DOHH2 (cell line): Measurements from ENCODE around the gene DNASE1L1.

Experiments
- H3F3A ChIP-seq: fragments of 200-600 bp; sonication (generic), shearing (Covaris generic); 2 replicates; pipeline ENCODE4 v1.6.0; 2016; ENCODE audit warnings: antibody characterized with exemption, mild to moderate bottlenecking; ENCODE audit not compliant: control insufficient read depth, insufficient read depth
- H3K27ac ChIP-seq: fragments of 200-600 bp; sonication (generic); 2 replicates; pipeline ENCODE4 v1.5.1; 2014; ENCODE audit warnings: low read depth, mild to moderate bottlenecking, low read length, moderate library complexity
- H3K27me3 ChIP-seq: fragments of 200-600 bp; sonication (generic); 2 replicates; pipeline ENCODE4 v1.6.1; 2014; ENCODE audit warnings: mild to moderate bottlenecking, low read length, mixed read lengths; ENCODE audit not compliant: control insufficient read depth
- H3K36me3 ChIP-seq: fragments of 200-600 bp; sonication (generic); 2 replicates; pipeline ENCODE4 v1.6.1; 2014; ENCODE audit warnings: mild to moderate bottlenecking, low read length, moderate library complexity, mixed read lengths; ENCODE audit not compliant: control insufficient read depth
- H3K4me1 ChIP-seq: fragments of 200-600 bp; sonication (generic); 2 replicates; pipeline ENCODE4 v1.6.1; 2014; ENCODE audit warnings: mild to moderate bottlenecking, low read length, mixed read lengths; ENCODE audit not compliant: control insufficient read depth
- H3K4me2 ChIP-seq: fragments of 200-600 bp; sonication (generic); 2 replicates; pipeline ENCODE4 v1.6.0; 2014; ENCODE audit warnings: mild to moderate bottlenecking, low read length, moderate library complexity
- H3K4me3 ChIP-seq: fragments of 200-600 bp; sonication (generic); 2 replicates; pipeline ENCODE4 v1.5.1; 2014; ENCODE audit warnings: mild to moderate bottlenecking, low read length, mixed read lengths
- H3K79me2 ChIP-seq: fragments of 200-600 bp; sonication (generic); 2 replicates; pipeline ENCODE4 v1.6.1; 2014; ENCODE audit warnings: mild to moderate bottlenecking, low read length, mixed read lengths; ENCODE audit not compliant: control insufficient read depth
- H3K9me2 ChIP-seq: fragments of 200-600 bp; sonication (generic); replicated peaks from 2 replicates; pipeline ENCODE4 v1.6.1; 2014; ENCODE audit warnings: mild to moderate bottlenecking, low read length, mixed read lengths; ENCODE audit not compliant: control insufficient read depth
- H3K9me3 ChIP-seq: fragments of 200-600 bp; sonication (generic); 2 replicates; pipeline ENCODE4 v1.6.1; 2014; ENCODE audit warnings: antibody characterized with exemption, low read length, mixed read lengths; ENCODE audit not compliant: control insufficient read depth, insufficient read depth
- H4K20me1 ChIP-seq: fragments of 200-600 bp; sonication (generic); 2 replicates; pipeline ENCODE4 v1.6.0; 2014; ENCODE audit warnings: low read depth, mild to moderate bottlenecking, antibody characterized with exemption, low read length, moderate library complexity; ENCODE audit not compliant: control insufficient read depth, insufficient read depth
- EZH2phosphoT487 ChIP-seq: fragments of 200-600 bp; sonication (generic); IDR thresholded peaks from 2 replicates; pipeline ENCODE4 v1.6.1; 2017; ENCODE audit warnings: borderline replicate concordance, mild to moderate bottlenecking, antibody characterized with exemption, low read length, moderate library complexity, mixed read lengths
- TF ChIP-seq, protein P1 (sequence below): fragments of 200-600 bp; sonication (generic); IDR thresholded peaks from one replicate; pipeline ENCODE4 v1.5.1; 2014; ENCODE audit warnings: antibody characterized with exemption, mild to moderate bottlenecking, low read depth, low read length; ENCODE audit not compliant: poor library complexity, severe bottlenecking

The DNASE1L1 gene

DNA sequence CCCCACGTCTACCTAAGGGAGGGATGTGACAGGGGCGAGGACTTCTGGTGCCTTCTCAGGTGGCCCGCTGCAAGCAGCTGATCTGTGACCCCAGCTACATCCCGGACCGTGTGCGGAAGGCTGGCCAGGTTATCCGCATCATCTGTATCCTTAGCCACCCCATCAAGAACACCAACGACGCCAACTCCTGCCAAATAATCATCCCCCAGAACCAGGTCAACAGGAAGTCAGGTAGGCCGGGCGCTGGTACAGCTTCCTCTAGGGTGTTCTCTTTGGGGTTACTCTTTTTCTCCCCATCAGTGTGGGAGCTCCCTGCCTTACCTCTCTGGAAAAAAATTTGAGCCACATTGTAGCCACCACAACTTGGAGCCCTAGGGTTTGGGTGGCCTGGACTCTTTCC lies 32.5 kb upstream of the DNASE1L1 start:
- Histone ChIP-seq H3K27ac (no peak overlapping the region), H3K4me1 (peaks cover 22% of the 10 kb centered on the region), H3K4me2 (no peak overlapping the region), H3F3A (peaks cover 2% of the 10 kb centered on the region; the same call in 1 of the 2 replicates), H3K9me3 (no peaks in the 10 kb centered on the region), H3K4me3 (no peak overlapping the region), H4K20me1 (no peaks in the 10 kb centered on the region), H3K9me2 (no peaks in the 10 kb centered on the region), H3K27me3 (no peaks in the 10 kb centered on the region), H3K36me3 (peaks cover 14% of the 10 kb centered on the region), H3K79me2 (peaks cover 23% of the 10 kb centered on the region)
- TF ChIP-seq, protein P1, sequence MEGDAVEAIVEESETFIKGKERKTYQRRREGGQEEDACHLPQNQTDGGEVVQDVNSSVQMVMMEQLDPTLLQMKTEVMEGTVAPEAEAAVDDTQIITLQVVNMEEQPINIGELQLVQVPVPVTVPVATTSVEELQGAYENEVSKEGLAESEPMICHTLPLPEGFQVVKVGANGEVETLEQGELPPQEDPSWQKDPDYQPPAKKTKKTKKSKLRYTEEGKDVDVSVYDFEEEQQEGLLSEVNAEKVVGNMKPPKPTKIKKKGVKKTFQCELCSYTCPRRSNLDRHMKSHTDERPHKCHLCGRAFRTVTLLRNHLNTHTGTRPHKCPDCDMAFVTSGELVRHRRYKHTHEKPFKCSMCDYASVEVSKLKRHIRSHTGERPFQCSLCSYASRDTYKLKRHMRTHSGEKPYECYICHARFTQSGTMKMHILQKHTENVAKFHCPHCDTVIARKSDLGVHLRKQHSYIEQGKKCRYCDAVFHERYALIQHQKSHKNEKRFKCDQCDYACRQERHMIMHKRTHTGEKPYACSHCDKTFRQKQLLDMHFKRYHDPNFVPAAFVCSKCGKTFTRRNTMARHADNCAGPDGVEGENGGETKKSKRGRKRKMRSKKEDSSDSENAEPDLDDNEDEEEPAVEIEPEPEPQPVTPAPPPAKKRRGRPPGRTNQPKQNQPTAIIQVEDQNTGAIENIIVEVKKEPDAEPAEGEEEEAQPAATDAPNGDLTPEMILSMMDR = no peak

DNA sequence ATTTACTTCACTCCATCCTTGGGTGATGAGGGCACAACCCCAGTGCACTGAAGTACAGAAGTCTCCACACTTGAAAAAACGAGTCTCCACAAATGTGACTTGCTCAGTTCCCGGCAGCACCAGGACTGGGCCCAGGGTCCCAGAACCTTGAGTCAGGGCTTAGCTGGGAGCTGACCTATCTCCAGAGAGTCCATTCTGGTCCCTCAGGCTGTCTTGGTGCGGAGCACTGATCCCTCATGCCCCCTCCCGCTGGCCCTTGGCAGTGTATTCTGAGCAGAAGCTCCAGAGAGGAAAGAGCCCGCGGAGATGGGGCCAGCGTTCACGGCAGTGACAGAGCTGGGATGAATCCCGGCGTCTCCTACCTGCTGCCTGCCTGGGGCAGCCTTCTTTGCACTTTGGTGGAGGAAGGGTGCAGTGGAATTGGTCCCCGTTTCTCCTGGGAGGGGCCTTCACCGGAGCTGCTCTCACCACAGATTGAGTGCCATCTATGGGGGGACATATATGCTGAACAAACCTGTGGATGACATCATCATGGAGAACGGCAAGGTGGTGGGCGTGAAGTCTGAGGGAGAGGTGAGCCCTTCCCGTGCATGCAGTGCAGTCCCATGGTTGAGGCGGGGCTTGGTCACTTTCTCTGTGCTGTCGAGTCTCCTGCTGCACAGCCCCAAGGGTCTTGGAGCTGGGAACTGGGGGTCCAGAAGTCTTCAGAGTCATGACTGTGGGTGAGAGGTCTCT lies 31.7 kb upstream of the DNASE1L1 start:
- peaks cover 14% of the 10 kb centered on the region for H3K36me3 ChIP-seq
- peaks cover 26% of the 10 kb centered on the region for H3K4me1 ChIP-seq
- TF ChIP-seq EZH2phosphoT487 = no peak
- TF ChIP-seq, protein P1 = no peak
- H3K27ac ChIP-seq = no peak overlapping the region
- no peak overlapping the region for H3K4me2 ChIP-seq
- no peaks in the 10 kb centered on the region for H4K20me1 ChIP-seq
- H3K27me3 ChIP-seq = no peaks in the 10 kb centered on the region
- H3K9me3 ChIP-seq = no peaks in the 10 kb centered on the region
- no peak overlapping the region for H3K4me3 ChIP-seq
- H3K9me2 ChIP-seq = no peaks in the 10 kb centered on the region
- peaks cover 2% of the 10 kb centered on the region; the same call in 1 of the 2 replicates for H3F3A ChIP-seq
- H3K79me2 ChIP-seq = peaks cover 23% of the 10 kb centered on the region

DNA sequence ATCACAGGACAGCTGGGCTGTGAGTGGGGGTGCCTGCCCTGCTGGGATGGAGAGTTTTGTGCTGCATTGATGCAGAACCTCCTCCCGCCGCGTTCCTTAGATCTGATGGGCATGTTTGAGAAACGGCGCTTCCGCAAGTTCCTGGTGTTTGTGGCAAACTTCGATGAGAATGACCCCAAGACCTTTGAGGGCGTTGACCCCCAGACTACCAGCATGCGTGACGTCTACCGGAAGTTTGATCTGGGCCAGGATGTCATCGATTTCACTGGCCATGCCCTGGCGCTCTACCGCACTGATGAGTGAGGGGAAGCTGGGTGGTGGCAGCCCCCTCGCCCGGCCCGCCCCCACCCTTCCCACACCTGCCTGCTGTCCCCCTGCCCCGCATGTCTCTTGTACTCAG lies 30.8 kb upstream of the DNASE1L1 start:
- no peaks in the 10 kb centered on the region for H3K9me2 ChIP-seq
- H3K27me3 ChIP-seq = no peaks in the 10 kb centered on the region
- H3F3A ChIP-seq = peaks cover 2% of the 10 kb centered on the region; the same call in 1 of the 2 replicates
- H3K9me3 ChIP-seq = no peaks in the 10 kb centered on the region
- no peaks in the 10 kb centered on the region for H4K20me1 ChIP-seq
- H3K79me2 ChIP-seq = peaks cover 23% of the 10 kb centered on the region
- TF ChIP-seq, protein P1 = no peak
- TF ChIP-seq EZH2phosphoT487 = no peak
- H3K36me3 ChIP-seq = peaks cover 14% of the 10 kb centered on the region
- H3K27ac ChIP-seq = no peak overlapping the region
- H3K4me3 ChIP-seq = no peak overlapping the region
- H3K4me1 ChIP-seq = peaks cover 22% of the 10 kb centered on the region
- H3K4me2 ChIP-seq = no peak overlapping the region
